H9 (cell line): ENCODE measurements around the gene APPL2. TPM values are rescaled to one million over a fixed set of nuclear protein-coding genes. Genes with fewer than 3 reads are reported as not detected.

ENCODE experiments used
- DNase-seq: peaks from one replicate; pipeline ENCODE4 v3.0.0-alpha.2; 2017
- H2AFZ ChIP-seq: one replicate; pipeline ENCODE4 v1.6.1; 2013; ENCODE audit warnings: mild to moderate bottlenecking, low read length, control low read depth, moderate library complexity
- H2AK5ac ChIP-seq: 2 replicates; pipeline ENCODE4 v1.6.1; 2013; ENCODE audit warnings: low read length, control low read depth, mixed read lengths; ENCODE audit not compliant: insufficient read length
- H2BK120ac ChIP-seq: one replicate; pipeline ENCODE4 v1.6.1; 2013; ENCODE audit warnings: low read depth, mild to moderate bottlenecking, low read length, control low read depth, inconsistent platforms; ENCODE audit not compliant: poor library complexity, severe bottlenecking
- H2BK12ac ChIP-seq: 2 replicates; pipeline ENCODE4 v1.6.1; 2013; ENCODE audit warnings: low read length, control low read depth, mixed read lengths, low read depth; ENCODE audit not compliant: insufficient read length
- H2BK15ac ChIP-seq: 2 replicates; pipeline ENCODE4 v1.6.1; 2013; ENCODE audit warnings: low read depth, low read length, control low read depth
- H2BK20ac ChIP-seq: one replicate; pipeline ENCODE4 v1.6.1; 2013; ENCODE audit warnings: low read depth, mild to moderate bottlenecking, low read length, control low read depth, inconsistent platforms; ENCODE audit not compliant: poor library complexity, severe bottlenecking
- H2BK5ac ChIP-seq: 2 replicates; pipeline ENCODE4 v1.6.1; 2013; ENCODE audit warnings: low read length, control low read depth, mixed read lengths; ENCODE audit not compliant: insufficient read length
- H3K14ac ChIP-seq: 2 replicates; pipeline ENCODE4 v1.6.1; 2013; ENCODE audit warnings: low read length, control low read depth; ENCODE audit not compliant: insufficient read depth
- H3K18ac ChIP-seq: 2 replicates; pipeline ENCODE4 v1.6.1; 2013; ENCODE audit warnings: low read depth, mild to moderate bottlenecking, mixed read lengths, low read length, control low read depth; ENCODE audit not compliant: insufficient read length
- H3K23ac ChIP-seq: 2 replicates; pipeline ENCODE4 v1.6.1; 2013; ENCODE audit warnings: low read length, control low read depth, mixed read lengths, low read depth; ENCODE audit not compliant: insufficient read length
- H3K23me2 ChIP-seq: 2 replicates; pipeline ENCODE4 v1.6.1; 2013; ENCODE audit warnings: low read depth, mild to moderate bottlenecking, mixed read lengths, low read length, control low read depth; ENCODE audit not compliant: insufficient read length, poor library complexity, severe bottlenecking
- H3K27ac ChIP-seq: 2 replicates; pipeline ENCODE4 v1.5.1; 2013; ENCODE audit warnings: low read length, control low read depth, mixed read lengths, low read depth; ENCODE audit not compliant: insufficient read length
- H3K27me3 ChIP-seq: 2 replicates; pipeline ENCODE4 v1.6.1; 2013; ENCODE audit warnings: low read length, control low read depth, inconsistent platforms; ENCODE audit not compliant: insufficient read depth
- H3K4ac ChIP-seq: 2 replicates; pipeline ENCODE4 v1.6.1; 2013; ENCODE audit warnings: low read depth, mild to moderate bottlenecking, control low read depth, inconsistent platforms, low read length, moderate library complexity
- H3K4me1 ChIP-seq: 2 replicates; pipeline ENCODE4 v1.6.1; 2013; ENCODE audit warnings: low read length, control low read depth, inconsistent platforms; ENCODE audit not compliant: insufficient read depth
- H3K4me2 ChIP-seq: 2 replicates; pipeline ENCODE4 v1.6.1; 2013; ENCODE audit warnings: low read length, control low read depth, mixed read lengths; ENCODE audit not compliant: insufficient read length, insufficient read depth
- H3K56ac ChIP-seq: 2 replicates; pipeline ENCODE4 v1.6.1; 2013; ENCODE audit warnings: low read depth, mild to moderate bottlenecking, mixed read lengths, low read length, control low read depth; ENCODE audit not compliant: insufficient read length
- H3K79me1 ChIP-seq: 2 replicates; pipeline ENCODE4 v1.6.1; 2013; ENCODE audit warnings: low read depth, mild to moderate bottlenecking, moderate library complexity, low read length, control low read depth, inconsistent platforms; ENCODE audit not compliant: insufficient read depth, poor library complexity, severe bottlenecking
- H3K79me2 ChIP-seq: 2 replicates; pipeline ENCODE4 v1.6.1; 2013; ENCODE audit warnings: low read length, control low read depth, inconsistent platforms; ENCODE audit not compliant: insufficient read depth
- H3K9ac ChIP-seq: 2 replicates; pipeline ENCODE4 v1.6.1; 2013; ENCODE audit warnings: low read length, control low read depth, mixed read lengths; ENCODE audit not compliant: insufficient read length; ENCODE audit errors: extremely low read depth
- H3K9me3 ChIP-seq: one replicate; pipeline ENCODE4 v1.6.1; 2013; ENCODE audit warnings: low read depth, low read length, inconsistent platforms; ENCODE audit not compliant: control insufficient read depth
- H3T11ph ChIP-seq: one replicate; pipeline ENCODE4 v1.6.1; 2013; ENCODE audit warnings: mild to moderate bottlenecking, low read length, control low read depth, inconsistent platforms
- H4K20me1 ChIP-seq: one replicate; pipeline ENCODE4 v1.6.1; 2013; ENCODE audit not compliant: control insufficient read depth, insufficient read length, insufficient read depth
- H4K5ac ChIP-seq: 2 replicates; pipeline ENCODE4 v1.6.1; 2013; ENCODE audit warnings: low read depth, mild to moderate bottlenecking, mixed read lengths, low read length, control low read depth; ENCODE audit not compliant: insufficient read length
- H4K8ac ChIP-seq: replicated peaks from 2 replicates; pipeline ENCODE4 v1.6.1; 2013; ENCODE audit warnings: low read length, control low read depth, mixed read lengths, low read depth; ENCODE audit not compliant: insufficient read length
- H4K91ac ChIP-seq: 2 replicates; pipeline ENCODE4 v1.6.1; 2013; ENCODE audit warnings: low read depth, mild to moderate bottlenecking, moderate library complexity, mixed read lengths, low read length, control low read depth; ENCODE audit not compliant: insufficient read length
- H3K27ac Mint-ChIP-seq, 3 experiments: 2 replicates in 2 of 3; 3 replicates in 1 of 3; pipeline ENCODE4 v1.8.0; 2020 to 2021; ENCODE audit warnings: mixed read lengths in 3 of 3, mild to moderate bottlenecking in 1 of 3, moderate library complexity in 1 of 3
- H3K27me3 Mint-ChIP-seq: 2 replicates; pipeline ENCODE4 v1.8.0; 2021; ENCODE audit warnings: low read depth, mild to moderate bottlenecking, moderate library complexity, mixed read lengths
- H3K36me3 Mint-ChIP-seq, 3 experiments: 2 replicates in 2 of 3; 3 replicates in 1 of 3; pipeline ENCODE4 v1.8.0; 2020 to 2021; ENCODE audit warnings: low read depth in 3 of 3, mixed read lengths in 3 of 3; ENCODE audit not compliant: insufficient read depth in 1 of 3
- H3K4me1 Mint-ChIP-seq, 2 experiments: 2 replicates each; pipeline ENCODE4 v1.8.0; 2020; ENCODE audit warnings: mixed read lengths in 2 of 2
- H3K4me3 Mint-ChIP-seq, 2 experiments: 2 replicates in 1 of 2; 3 replicates in 1 of 2; pipeline ENCODE4 v1.8.0; 2020 to 2021; ENCODE audit warnings: mild to moderate bottlenecking in 2 of 2, mixed read lengths in 2 of 2, moderate library complexity in 1 of 2
- H3K9me3 Mint-ChIP-seq, 2 experiments: 2 replicates in 1 of 2; 3 replicates in 1 of 2; pipeline ENCODE4 v1.8.0; 2020; ENCODE audit warnings: mild to moderate bottlenecking in 2 of 2, mixed read lengths in 2 of 2, moderate library complexity in 1 of 2
- WGBS: extraction: QIAGEN DNeasy Blood & Tissue Kit; methylation state at CpG from one replicate; pipeline ENCODE4 v1.1.7; 2013; ENCODE audit warnings: missing lambda C conversion rate, low lambda C conversion rate, mixed read lengths; ENCODE audit not compliant: insufficient read length; ENCODE audit errors: extremely low coverage; 5-methylcytosine and 5-hydroxymethylcytosine counted together
- total RNA-seq: library from RNA; stranded (reverse); gene quantifications from 2 replicates; pipeline ENCODE4 v1.2.1, GENCODE V29; 2021
- TF ChIP-seq, protein P1 (sequence below): fragments of 200-600 bp; sonication (generic); conservative IDR thresholded peaks from 3 replicates; pipeline ENCODE4 v1.8.0; 2021; ENCODE audit warnings: antibody characterized with exemption, mild to moderate bottlenecking

APPL2 gene
- total RNA-seq, 1 experiment from 2014 or later, result 18.5 TPM

DNA sequence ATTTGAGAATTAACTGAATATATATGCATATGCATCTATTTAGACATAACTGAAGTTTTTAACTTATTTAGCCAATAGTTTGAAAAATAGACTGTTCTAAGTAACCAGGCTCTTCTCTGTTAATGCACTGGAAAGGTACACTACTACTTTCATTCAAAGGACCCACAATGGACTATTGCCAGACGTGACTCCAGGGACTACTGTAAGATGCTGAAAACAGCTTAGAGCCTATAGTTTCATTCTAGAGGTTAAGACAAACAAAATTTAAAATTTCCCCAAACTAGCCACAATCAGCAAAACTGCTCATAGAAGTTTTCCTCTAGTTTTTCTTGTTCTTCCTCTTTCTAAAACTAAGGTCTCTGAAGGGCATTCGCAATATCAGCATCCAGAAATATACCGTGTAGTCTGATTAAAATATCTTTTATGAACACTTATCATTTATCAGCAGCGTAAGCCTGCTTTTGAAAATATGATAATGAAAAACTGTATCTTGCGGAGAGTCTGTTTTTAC lies 10.4 kb downstream of the APPL2 start:
- H2BK120ac ChIP-seq, result no peak overlapping the region
- Mint-ChIP-seq H3K9me3 (no peaks in the 10 kb centered on the region), H3K4me3 (no peak overlapping the region), H3K4me1 (peaks cover 6 to 11% of the 10 kb centered on the region in 2 experiments), H3K36me3 (peaks cover 8 to 34% (median 30%) of the 10 kb centered on the region in 3 experiments; a peak in 6 of 7 replicates), H3K27ac (no peak overlapping the region), H3K27me3 (no peaks in the 10 kb centered on the region)
- no peak overlapping the region for H2BK12ac ChIP-seq
- no peak overlapping the region for H3K14ac ChIP-seq
- H3K18ac ChIP-seq, result no peak overlapping the region
- no peak overlapping the region for H2AFZ ChIP-seq
- no peak overlapping the region for H2AK5ac ChIP-seq
- WGBS, result no CpG with 5 or more reads among the region's 5 CpGs
- H2BK20ac ChIP-seq, result no peak overlapping the region
- no peak for DNase-seq
- H3K27ac ChIP-seq, result no peak overlapping the region
- no peak overlapping the region for H4K5ac ChIP-seq
- H3K79me2 ChIP-seq, result no peaks in the 10 kb centered on the region
- no peak overlapping the region for H3K4me2 ChIP-seq
- H3K27me3 ChIP-seq, result no peaks in the 10 kb centered on the region
- H3K9ac ChIP-seq, result no peak overlapping the region
- H3K4me1 ChIP-seq, result no peaks in the 10 kb centered on the region
- no peaks in the 10 kb centered on the region for H3K79me1 ChIP-seq
- no peak overlapping the region for H3K56ac ChIP-seq
- H3T11ph ChIP-seq, result no peak overlapping the region
- no peaks in the 10 kb centered on the region for H3K9me3 ChIP-seq
- H2BK5ac ChIP-seq, result no peak overlapping the region
- no peak overlapping the region for H3K23ac ChIP-seq
- no peaks in the 10 kb centered on the region for H3K23me2 ChIP-seq
- no peak overlapping the region for H2BK15ac ChIP-seq
- no peak overlapping the region for H4K91ac ChIP-seq
- no peaks in the 10 kb centered on the region for H4K20me1 ChIP-seq
- no peak overlapping the region for H3K4ac ChIP-seq
- no peak overlapping the region for H4K8ac ChIP-seq
- TF ChIP-seq, protein P1, sequence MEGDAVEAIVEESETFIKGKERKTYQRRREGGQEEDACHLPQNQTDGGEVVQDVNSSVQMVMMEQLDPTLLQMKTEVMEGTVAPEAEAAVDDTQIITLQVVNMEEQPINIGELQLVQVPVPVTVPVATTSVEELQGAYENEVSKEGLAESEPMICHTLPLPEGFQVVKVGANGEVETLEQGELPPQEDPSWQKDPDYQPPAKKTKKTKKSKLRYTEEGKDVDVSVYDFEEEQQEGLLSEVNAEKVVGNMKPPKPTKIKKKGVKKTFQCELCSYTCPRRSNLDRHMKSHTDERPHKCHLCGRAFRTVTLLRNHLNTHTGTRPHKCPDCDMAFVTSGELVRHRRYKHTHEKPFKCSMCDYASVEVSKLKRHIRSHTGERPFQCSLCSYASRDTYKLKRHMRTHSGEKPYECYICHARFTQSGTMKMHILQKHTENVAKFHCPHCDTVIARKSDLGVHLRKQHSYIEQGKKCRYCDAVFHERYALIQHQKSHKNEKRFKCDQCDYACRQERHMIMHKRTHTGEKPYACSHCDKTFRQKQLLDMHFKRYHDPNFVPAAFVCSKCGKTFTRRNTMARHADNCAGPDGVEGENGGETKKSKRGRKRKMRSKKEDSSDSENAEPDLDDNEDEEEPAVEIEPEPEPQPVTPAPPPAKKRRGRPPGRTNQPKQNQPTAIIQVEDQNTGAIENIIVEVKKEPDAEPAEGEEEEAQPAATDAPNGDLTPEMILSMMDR, result no peak
